Ishikawa (cell line): ENCODE measurements around the gene METAP2.

Experiments
- CEBPB ChIP-seq: IDR thresholded peaks from 2 replicates; pipeline ENCODE4 v1.6.1; 2012
- CREB1 ChIP-seq: IDR thresholded peaks from 2 replicates; pipeline ENCODE4 v1.6.1; 2012; ENCODE audit warnings: low read depth
- EGR1 ChIP-seq: IDR thresholded peaks from 2 replicates; pipeline ENCODE4 v1.6.1; 2012
- EP300 ChIP-seq: IDR thresholded peaks from 2 replicates; pipeline ENCODE4 v1.6.1; 2012; ENCODE audit warnings: borderline replicate concordance
- FOXM1 ChIP-seq: IDR thresholded peaks from 2 replicates; pipeline ENCODE4 v1.6.1; 2012; ENCODE audit warnings: low read depth, borderline replicate concordance
- NFIC ChIP-seq: IDR thresholded peaks from 2 replicates; pipeline ENCODE4 v1.6.1; 2012
- RAD21 ChIP-seq: IDR thresholded peaks from 2 replicates; pipeline ENCODE4 v1.6.1; 2012; ENCODE audit warnings: low read depth
- TAF1 ChIP-seq: IDR thresholded peaks from 2 replicates; pipeline ENCODE4 v1.6.1; 2012; ENCODE audit warnings: low read depth, mild to moderate bottlenecking
- TCF12 ChIP-seq: IDR thresholded peaks from 2 replicates; pipeline ENCODE4 v1.6.1; 2012; ENCODE audit warnings: low read depth
- TEAD4 ChIP-seq: IDR thresholded peaks from 2 replicates; pipeline ENCODE4 v1.6.1; 2012
- YY1 ChIP-seq: IDR thresholded peaks from 2 replicates; pipeline ENCODE4 v1.6.1; 2012; ENCODE audit warnings: low read depth
- ZBTB7A ChIP-seq: IDR thresholded peaks from 2 replicates; pipeline ENCODE4 v1.6.1; 2012; ENCODE audit warnings: low read depth
- TF ChIP-seq, protein P1 (sequence below): IDR thresholded peaks from 2 replicates; pipeline ENCODE4 v1.6.1; 2012
- TF ChIP-seq, protein P2 (sequence below): IDR thresholded peaks from 2 replicates; pipeline ENCODE4 v1.6.1; 2012
- TF ChIP-seq, protein P3 (sequence below): IDR thresholded peaks from 2 replicates; pipeline ENCODE4 v1.6.1; 2012; ENCODE audit warnings: low read depth, mild to moderate bottlenecking

METAP2 gene

DNA sequence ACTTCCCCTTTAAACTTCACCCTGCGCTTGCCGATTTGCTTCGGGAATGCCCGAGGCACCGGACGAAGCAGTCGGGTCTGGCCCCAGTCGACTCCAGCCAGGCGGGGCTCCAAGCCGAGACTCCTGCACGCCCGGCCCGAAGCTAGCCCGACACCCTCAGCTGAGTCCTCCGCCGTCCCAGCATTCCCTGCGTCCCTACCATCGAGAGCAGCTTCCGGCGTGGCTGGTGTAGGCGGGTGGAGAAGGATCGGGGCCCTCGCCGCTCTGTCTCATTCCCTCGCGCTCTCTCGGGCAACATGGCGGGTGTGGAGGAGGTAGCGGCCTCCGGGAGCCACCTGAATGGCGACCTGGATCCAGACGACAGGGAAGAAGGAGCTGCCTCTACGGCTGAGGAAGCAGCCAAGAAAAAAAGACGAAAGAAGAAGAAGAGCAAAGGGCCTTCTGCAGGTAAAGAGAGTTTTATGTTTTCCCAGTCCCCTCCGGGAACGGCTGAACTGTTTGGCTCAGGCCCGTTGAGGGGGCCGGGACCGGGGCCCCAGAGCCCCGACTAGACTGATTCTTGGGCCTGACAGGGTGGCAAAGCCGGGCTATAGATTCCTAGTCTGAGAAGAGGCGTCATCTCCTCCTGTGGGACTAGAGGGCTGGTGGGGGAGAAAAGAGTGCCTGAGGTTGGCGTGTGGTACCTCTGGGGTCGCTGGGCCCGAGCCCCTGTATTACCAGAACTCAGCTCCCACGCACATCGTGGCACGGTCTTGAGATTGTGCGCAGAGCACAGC is at the start of gene METAP2:
TSS of gene METAP2 (plus strand) at position 269 of the 776 bp plus-strand sequence. CDS start at position 297, 28 bp downstream.
- TF ChIP-seq, protein P1, sequence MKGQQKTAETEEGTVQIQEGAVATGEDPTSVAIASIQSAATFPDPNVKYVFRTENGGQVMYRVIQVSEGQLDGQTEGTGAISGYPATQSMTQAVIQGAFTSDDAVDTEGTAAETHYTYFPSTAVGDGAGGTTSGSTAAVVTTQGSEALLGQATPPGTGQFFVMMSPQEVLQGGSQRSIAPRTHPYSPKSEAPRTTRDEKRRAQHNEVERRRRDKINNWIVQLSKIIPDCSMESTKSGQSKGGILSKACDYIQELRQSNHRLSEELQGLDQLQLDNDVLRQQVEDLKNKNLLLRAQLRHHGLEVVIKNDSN: peak; percentile 32; the same call in 1 of the 2 replicates
- TF ChIP-seq TEAD4 (peak; percentile 48), CREB1 (0 out of 2 replicates have a peak, but pooled peaks have one; percentile 11), YY1 (peak; percentile 92), TCF12 (peak; percentile 51; the same call in 1 of the 2 replicates), EP300 (no peak), CEBPB (0 out of 2 replicates have a peak, but pooled peaks have one; percentile 3), TAF1 (peak; percentile 99), NFIC (peak; percentile 9; the same call in 1 of the 2 replicates), FOXM1 (no peak), ZBTB7A (no peak), RAD21 (no peak), EGR1 (peak; percentile 81)
- TF ChIP-seq, protein P2, sequence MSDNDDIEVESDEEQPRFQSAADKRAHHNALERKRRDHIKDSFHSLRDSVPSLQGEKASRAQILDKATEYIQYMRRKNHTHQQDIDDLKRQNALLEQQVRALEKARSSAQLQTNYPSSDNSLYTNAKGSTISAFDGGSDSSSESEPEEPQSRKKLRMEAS: peak; percentile 88
- TF ChIP-seq, protein P3, sequence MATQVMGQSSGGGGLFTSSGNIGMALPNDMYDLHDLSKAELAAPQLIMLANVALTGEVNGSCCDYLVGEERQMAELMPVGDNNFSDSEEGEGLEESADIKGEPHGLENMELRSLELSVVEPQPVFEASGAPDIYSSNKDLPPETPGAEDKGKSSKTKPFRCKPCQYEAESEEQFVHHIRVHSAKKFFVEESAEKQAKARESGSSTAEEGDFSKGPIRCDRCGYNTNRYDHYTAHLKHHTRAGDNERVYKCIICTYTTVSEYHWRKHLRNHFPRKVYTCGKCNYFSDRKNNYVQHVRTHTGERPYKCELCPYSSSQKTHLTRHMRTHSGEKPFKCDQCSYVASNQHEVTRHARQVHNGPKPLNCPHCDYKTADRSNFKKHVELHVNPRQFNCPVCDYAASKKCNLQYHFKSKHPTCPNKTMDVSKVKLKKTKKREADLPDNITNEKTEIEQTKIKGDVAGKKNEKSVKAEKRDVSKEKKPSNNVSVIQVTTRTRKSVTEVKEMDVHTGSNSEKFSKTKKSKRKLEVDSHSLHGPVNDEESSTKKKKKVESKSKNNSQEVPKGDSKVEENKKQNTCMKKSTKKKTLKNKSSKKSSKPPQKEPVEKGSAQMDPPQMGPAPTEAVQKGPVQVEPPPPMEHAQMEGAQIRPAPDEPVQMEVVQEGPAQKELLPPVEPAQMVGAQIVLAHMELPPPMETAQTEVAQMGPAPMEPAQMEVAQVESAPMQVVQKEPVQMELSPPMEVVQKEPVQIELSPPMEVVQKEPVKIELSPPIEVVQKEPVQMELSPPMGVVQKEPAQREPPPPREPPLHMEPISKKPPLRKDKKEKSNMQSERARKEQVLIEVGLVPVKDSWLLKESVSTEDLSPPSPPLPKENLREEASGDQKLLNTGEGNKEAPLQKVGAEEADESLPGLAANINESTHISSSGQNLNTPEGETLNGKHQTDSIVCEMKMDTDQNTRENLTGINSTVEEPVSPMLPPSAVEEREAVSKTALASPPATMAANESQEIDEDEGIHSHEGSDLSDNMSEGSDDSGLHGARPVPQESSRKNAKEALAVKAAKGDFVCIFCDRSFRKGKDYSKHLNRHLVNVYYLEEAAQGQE: peak; percentile 38; the same call in 1 of the 2 replicates

DNA sequence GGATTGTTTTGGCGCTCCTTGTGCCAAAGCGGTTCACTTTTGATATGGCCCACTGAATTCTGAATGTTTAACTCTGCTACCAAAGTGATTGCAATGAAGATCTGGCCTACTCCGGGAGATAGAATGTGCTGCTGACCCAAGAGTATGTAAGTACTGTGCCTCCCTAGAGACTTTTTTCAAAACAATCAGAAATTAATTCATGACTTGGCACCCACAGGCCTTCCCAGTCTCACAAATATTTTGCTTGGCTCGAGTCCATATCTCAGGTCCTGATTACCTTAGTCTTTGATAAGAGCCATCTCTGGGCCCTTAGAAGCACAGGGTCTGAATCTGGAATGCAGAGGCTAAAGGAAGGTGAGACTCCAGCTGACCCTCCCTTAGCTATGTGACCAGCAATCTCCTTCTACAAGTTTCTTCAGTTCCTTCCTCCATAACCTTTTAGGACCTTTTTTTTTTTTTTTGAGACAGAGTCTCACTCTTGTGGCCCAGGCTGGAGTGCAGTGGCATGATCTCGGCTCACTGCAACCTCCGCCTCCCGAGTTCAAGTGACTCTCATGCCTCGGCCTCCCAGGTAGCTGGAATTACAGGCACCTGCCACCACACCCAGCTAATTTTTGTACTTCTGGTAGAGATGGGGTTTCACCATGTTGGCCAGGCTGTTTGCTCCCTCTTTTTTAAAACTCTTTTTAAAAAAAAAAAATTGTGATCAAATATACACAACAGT is 49.5 kb upstream of the METAP2 start:
- no peak for TF ChIP-seq CEBPB
- TF ChIP-seq RAD21: no peak
- TF ChIP-seq YY1: no peak
- TF ChIP-seq, protein P1: no peak

DNA sequence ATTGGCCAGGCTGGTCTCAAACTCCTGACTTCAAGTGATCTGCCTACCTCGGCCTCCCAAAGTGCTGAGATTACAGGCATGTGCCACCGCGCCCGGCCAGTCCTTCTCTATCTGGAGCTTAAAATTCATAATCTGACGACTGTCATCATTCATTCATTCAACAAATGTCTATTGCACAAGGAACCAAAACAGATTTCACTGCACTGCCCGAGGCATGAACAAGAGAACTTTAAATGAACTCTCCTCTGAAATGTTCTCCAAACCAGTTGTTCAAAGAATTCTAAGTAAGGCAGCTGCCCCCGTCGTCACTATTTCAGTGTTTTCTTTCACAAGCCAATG is 44.8 kb upstream of the METAP2 start:
- TF ChIP-seq YY1 (no peak), TCF12 (no peak), CREB1 (no peak), EGR1 (no peak), RAD21 (no peak), TAF1 (no peak), ZBTB7A (no peak), EP300 (no peak), TEAD4 (no peak)
- TF ChIP-seq, protein P1: no peak
- TF ChIP-seq, protein P3: no peak
- TF ChIP-seq, protein P2: no peak

DNA sequence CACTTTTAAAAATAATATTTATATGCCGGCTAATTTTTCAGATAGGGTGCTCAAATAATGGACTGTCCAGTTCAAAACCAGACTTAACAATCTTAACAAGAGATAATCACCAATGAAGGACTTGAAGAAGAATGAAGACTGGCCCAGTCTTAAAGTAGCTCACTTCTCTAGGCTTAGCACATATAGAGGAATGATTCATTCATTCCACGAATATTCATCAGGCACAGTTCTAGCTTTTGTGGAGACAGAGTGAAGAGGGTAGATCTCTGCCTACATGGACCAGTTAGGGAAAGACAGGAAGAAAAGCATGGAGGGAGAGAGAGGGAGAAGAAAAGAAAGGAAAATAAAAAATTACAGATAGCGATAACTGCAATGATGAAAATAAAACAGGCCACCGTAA is 42.8 kb upstream of the METAP2 start:
- TF ChIP-seq EP300: no peak
- no peak for TF ChIP-seq EGR1
- TF ChIP-seq, protein P2: no peak
- TF ChIP-seq RAD21: no peak
- no peak for TF ChIP-seq TAF1
- no peak for TF ChIP-seq TCF12

DNA sequence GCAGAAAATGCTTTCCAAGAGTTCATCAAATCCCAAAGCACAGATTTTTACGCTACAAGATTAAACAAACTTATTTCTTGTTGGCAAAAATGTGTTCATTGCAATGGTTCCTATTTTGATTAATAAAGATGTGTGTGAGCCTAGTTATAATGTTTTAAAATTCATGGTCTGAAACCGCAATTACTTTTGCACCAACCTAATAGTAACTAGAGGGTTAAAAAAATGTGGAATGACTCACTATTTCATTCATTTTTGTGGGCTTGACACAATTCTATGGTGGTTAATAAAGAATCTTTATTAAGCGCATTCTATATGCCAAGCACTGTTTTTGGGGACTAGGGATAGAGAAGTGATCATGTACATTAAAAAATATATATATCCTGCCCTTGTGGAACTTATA is 38.6 kb upstream of the METAP2 start:
- TF ChIP-seq ZBTB7A (no peak), EGR1 (no peak), TCF12 (no peak), RAD21 (no peak), TEAD4 (no peak), NFIC (no peak), CEBPB (no peak), YY1 (no peak), TAF1 (no peak), EP300 (no peak), CREB1 (no peak)
- TF ChIP-seq, protein P3: no peak
- TF ChIP-seq, protein P1: no peak
